Adrenal gland (tissue), 5 donors: ENCODE results near the gene MAP1B.

Experiments
- CTCF ChIP-seq, 6 experiments: fragments of 450-650 bp in 4 of 6; fragments of 200-600 bp in 2 of 6; sonication (generic) in 1 of 6; IDR thresholded peaks; 1 replicate in 5 of 6; 2 replicates in 1 of 6; pipeline versions ENCODE4 v1.5.1 to v1.8.0; 2016 to 2021; ENCODE audit warnings: antibody characterized with exemption in 6 of 6, mild to moderate bottlenecking in 2 of 6, moderate library complexity in 1 of 6
- POLR2A ChIP-seq, 2 donors: fragments of 450-650 bp; IDR thresholded peaks; one replicate each; pipeline ENCODE4 v1.6.1; 2017; ENCODE audit warnings: antibody characterized with exemption in 2 of 2, mild to moderate bottlenecking in 2 of 2, moderate library complexity in 1 of 2
- donor health status: DM: no; HTN: no; CAD: no.

GRCh38 chr5:72170101-72170500, 62.8 kb downstream of the MAP1B start:
- TF ChIP-seq CTCF (IDR thresholded peaks at IDR 0.05) (no peak), POLR2A (IDR thresholded peaks at IDR 0.05) (no peak)
